MM.1S (cell line): Measurements from ENCODE around the gene PLCB4.

Experiments
- DNase-seq: peaks from one replicate; pipeline ENCODE4 v3.0.0-alpha.2; 2015
- H2AFZ ChIP-seq: fragments of 300-600 bp; sonication (generic); 2 replicates; pipeline ENCODE4 v1.6.0; 2016; ENCODE audit warnings: antibody characterized with exemption, low read length
- H3F3A ChIP-seq: fragments of 300-600 bp; sonication (generic); 2 replicates; pipeline ENCODE4 v1.6.1; 2016; ENCODE audit warnings: mild to moderate bottlenecking, antibody characterized with exemption, low read length, moderate library complexity, mixed read lengths; ENCODE audit not compliant: insufficient read depth
- H3K27ac ChIP-seq: fragments of 300-600 bp; sonication (generic); 2 replicates; pipeline ENCODE4 v1.5.1; 2016; ENCODE audit warnings: mild to moderate bottlenecking, low read length
- H3K27me3 ChIP-seq: fragments of 300-600 bp; sonication (generic); replicated peaks from 2 replicates; pipeline ENCODE4 v1.6.0; 2016; ENCODE audit warnings: low read length; ENCODE audit not compliant: insufficient read depth
- H3K36me3 ChIP-seq: fragments of 300-600 bp; sonication (generic); replicated peaks from 2 replicates; pipeline ENCODE4 v1.6.1; 2016; ENCODE audit warnings: mild to moderate bottlenecking, low read length, mixed read lengths; ENCODE audit not compliant: insufficient read depth
- H3K4me1 ChIP-seq: fragments of 300-600 bp; sonication (generic); 2 replicates; pipeline ENCODE4 v1.6.1; 2016; ENCODE audit warnings: low read length, mixed read lengths
- H3K4me2 ChIP-seq: fragments of 300-600 bp; sonication (generic); 2 replicates; pipeline ENCODE4 v1.6.0; 2016; ENCODE audit warnings: low read depth, low read length
- H3K4me3 ChIP-seq: fragments of 300-600 bp; sonication (generic); 2 replicates; pipeline ENCODE4 v1.5.1; 2016; ENCODE audit warnings: low read length, mixed read lengths
- H3K79me2 ChIP-seq: fragments of 300-600 bp; sonication (generic); 2 replicates; pipeline ENCODE4 v1.6.1; 2016; ENCODE audit warnings: mixed run types, low read length, mixed read lengths
- H3K9ac ChIP-seq: fragments of 300-600 bp; sonication (generic); 2 replicates; pipeline ENCODE4 v1.6.1; 2016; ENCODE audit warnings: low read length, mixed read lengths
- H3K9me2 ChIP-seq: fragments of 300-600 bp; sonication (generic); replicated peaks from 2 replicates; pipeline ENCODE4 v1.6.1; 2016; ENCODE audit warnings: mild to moderate bottlenecking, low read length, mixed read lengths; ENCODE audit not compliant: insufficient read depth
- H3K9me3 ChIP-seq: fragments of 300-600 bp; sonication (generic); replicated peaks from 2 replicates; pipeline ENCODE4 v1.6.1; 2016; ENCODE audit warnings: mild to moderate bottlenecking, low read length, mixed read lengths; ENCODE audit not compliant: insufficient read depth
- H4K20me1 ChIP-seq: fragments of 300-600 bp; sonication (generic); 2 replicates; pipeline ENCODE4 v1.6.1; 2016; ENCODE audit warnings: mild to moderate bottlenecking, low read length, moderate library complexity, mixed read lengths; ENCODE audit not compliant: insufficient read depth
- CTCF ChIP-seq: fragments of 300-600 bp; sonication (generic); IDR thresholded peaks from 2 replicates; pipeline ENCODE4 v1.5.1; 2016; ENCODE audit warnings: antibody characterized with exemption, low read length, mixed read lengths
- EZH2 ChIP-seq: fragments of 300-600 bp; sonication (generic); optimal IDR thresholded peaks from 2 replicates; pipeline ENCODE3; 2017; ENCODE audit warnings: low read depth, mild to moderate bottlenecking, antibody characterized with exemption, low read length, mixed read lengths
- EZH2phosphoT487 ChIP-seq: fragments of 300-600 bp; sonication (generic); IDR thresholded peaks from 2 replicates; pipeline ENCODE4 v1.6.1; 2018; ENCODE audit warnings: antibody characterized with exemption, low read length

The PLCB4 gene

GRCh38 chr20:9300080-9300479 is 231.2 kb downstream of the PLCB4 start:
- TF ChIP-seq EZH2phosphoT487 = no peak
- TF ChIP-seq CTCF = no peak
- no peak for TF ChIP-seq EZH2
- DNase-seq = no peak
- H3K4me2 ChIP-seq = no peak overlapping the region
- H3K36me3 ChIP-seq = no peaks in the 10 kb centered on the region
- no peaks in the 10 kb centered on the region for H3K27me3 ChIP-seq
- no peak overlapping the region for H3K9ac ChIP-seq
- H3K4me1 ChIP-seq = no peaks in the 10 kb centered on the region
- H3K9me2 ChIP-seq = no peaks in the 10 kb centered on the region; the same call in 1 of the 2 replicates
- no peak overlapping the region for H3K4me3 ChIP-seq
- no peaks in the 10 kb centered on the region for H3F3A ChIP-seq
- H3K9me3 ChIP-seq = no peaks in the 10 kb centered on the region
- H3K79me2 ChIP-seq = no peaks in the 10 kb centered on the region
- no peak overlapping the region for H3K27ac ChIP-seq
- H4K20me1 ChIP-seq = no peaks in the 10 kb centered on the region
- no peak overlapping the region for H2AFZ ChIP-seq

DNA sequence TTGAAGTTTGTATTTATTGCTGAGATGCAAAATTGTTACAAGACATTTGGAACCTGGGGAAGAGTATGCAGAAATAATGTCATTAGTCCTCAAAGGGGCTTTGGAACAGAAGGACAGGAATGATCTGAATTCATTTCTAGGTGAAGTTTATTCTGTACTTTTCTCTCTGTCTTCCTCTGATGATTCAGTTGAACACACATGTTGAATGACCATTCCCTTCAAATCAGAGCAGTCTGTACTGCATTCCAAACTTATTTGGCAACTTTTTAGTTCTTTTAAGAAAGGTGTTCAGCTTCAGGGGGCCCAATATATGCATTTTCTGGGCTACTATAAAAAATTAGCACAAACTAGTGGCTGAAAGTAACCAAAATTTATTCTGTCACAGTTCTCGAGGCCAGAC is 231.6 kb downstream of the PLCB4 start:
- Histone ChIP-seq H3K4me1 (no peaks in the 10 kb centered on the region), H3K27ac (no peak overlapping the region), H3K9ac (no peak overlapping the region), H3F3A (no peaks in the 10 kb centered on the region), H3K27me3 (no peaks in the 10 kb centered on the region), H2AFZ (no peak overlapping the region), H3K79me2 (no peaks in the 10 kb centered on the region), H3K4me3 (no peak overlapping the region), H3K4me2 (no peak overlapping the region), H3K9me3 (no peaks in the 10 kb centered on the region), H3K36me3 (no peaks in the 10 kb centered on the region), H4K20me1 (no peaks in the 10 kb centered on the region), H3K9me2 (no peaks in the 10 kb centered on the region; the same call in 1 of the 2 replicates)
- DNase-seq = no peak
- TF ChIP-seq EZH2phosphoT487 (no peak), CTCF (no peak), EZH2 (no peak)

DNA sequence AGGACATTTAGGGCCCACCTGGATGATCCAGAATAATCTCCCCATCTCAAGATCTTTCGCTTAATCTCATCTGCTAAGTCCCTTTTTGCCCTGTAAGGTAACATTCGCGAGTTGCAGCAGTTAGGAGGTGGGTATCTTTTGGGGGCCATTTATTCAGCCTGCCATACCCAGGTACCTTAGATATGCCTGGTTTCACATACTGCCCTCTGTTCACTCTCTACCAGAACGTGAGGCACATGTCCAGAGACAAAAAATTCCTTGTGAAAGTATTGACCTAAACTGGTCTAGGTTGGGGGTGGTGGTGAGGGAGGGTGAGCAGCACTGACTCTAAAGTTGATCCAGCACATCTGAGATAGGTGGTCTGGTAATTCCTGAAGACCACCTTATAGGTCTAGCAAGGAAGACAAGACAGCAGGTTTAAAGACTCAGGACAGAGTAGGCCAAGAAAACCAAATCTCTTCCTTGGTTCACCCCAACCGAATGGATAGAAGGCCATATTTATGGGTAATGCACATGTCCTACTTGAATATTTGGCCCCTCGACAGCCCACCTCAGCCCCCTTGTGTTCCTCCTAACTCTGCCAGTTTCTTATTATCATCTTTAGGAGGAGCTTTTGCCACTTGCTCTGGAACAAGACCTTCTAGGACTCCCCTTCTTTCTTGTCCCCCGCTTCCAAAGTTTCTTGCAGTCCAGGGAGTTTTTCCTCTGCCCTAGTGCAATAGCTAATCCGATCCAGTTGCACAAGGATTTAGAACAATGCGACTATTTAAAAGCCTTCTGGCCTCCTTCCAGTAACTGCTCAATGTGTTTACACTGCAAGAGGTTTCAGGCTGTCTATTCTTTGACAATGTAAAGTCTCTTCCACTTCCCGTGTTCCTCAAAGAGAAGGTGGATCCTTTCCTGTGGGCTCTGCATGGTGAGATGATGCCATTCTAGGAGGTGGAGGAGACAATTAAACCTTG is 232.5 kb downstream of the PLCB4 start:
- H3K4me2 ChIP-seq = no peak overlapping the region
- TF ChIP-seq EZH2phosphoT487 (no peak), EZH2 (no peak), CTCF (no peak)

More for the DNA sequence above, 232.5 kb downstream of the PLCB4 start:
- Histone ChIP-seq H3K9me2 (no peaks in the 10 kb centered on the region; the same call in 1 of the 2 replicates), H3K36me3 (no peaks in the 10 kb centered on the region), H4K20me1 (no peaks in the 10 kb centered on the region), H3K79me2 (no peaks in the 10 kb centered on the region), H3K9ac (no peak overlapping the region), H3F3A (no peaks in the 10 kb centered on the region), H3K4me1 (no peaks in the 10 kb centered on the region), H3K27me3 (no peaks in the 10 kb centered on the region), H2AFZ (no peak overlapping the region), H3K9me3 (no peaks in the 10 kb centered on the region), H3K27ac (no peak overlapping the region), H3K4me3 (no peak overlapping the region)
- no peak for DNase-seq
